SW480 (cell line): ENCODE measurements around the gene TRERF1.
A peak's percentile ranks its signal among the peaks of the same experiment; 100 is the strongest.
"Not testable (repeated sequence)": the region's sequence is repeated elsewhere in the genome, so short reads cannot be mapped to it uniquely, and the experiment has no call there.

Experiments
- DNase-seq: peaks from one replicate; pipeline ENCODE4 v3.0.0-alpha.2; 2016; ENCODE audit warnings: low spot score

The TRERF1 gene

GRCh38 chr6:42335896-42336295 lies 115.8 kb downstream of the TRERF1 start:
- DNase-seq: no peak

GRCh38 chr6:42334870-42335269 lies 116.9 kb downstream of the TRERF1 start:
- DNase-seq: no peak

GRCh38 chr6:42333612-42334011 lies 118.1 kb downstream of the TRERF1 start:
- no peak for DNase-seq

GRCh38 chr6:42332916-42333315 lies 118.8 kb downstream of the TRERF1 start:
- no peak for DNase-seq

- DNase-seq: no peak
Measured at GRCh38 chr6:42331019-42331418, 120.7 kb downstream of the TRERF1 start.

GRCh38 chr6:42326248-42326647 lies 125.5 kb downstream of the TRERF1 start:
- no peak for DNase-seq

GRCh38 chr6:42324656-42325324 lies 126.9 kb downstream of the TRERF1 start:
- DNase-seq: not testable (repeated sequence)

- DNase-seq: no peak
Measured at GRCh38 chr6:42322676-42323075, 129.1 kb downstream of the TRERF1 start.

GRCh38 chr6:42321976-42322375 lies 129.8 kb downstream of the TRERF1 start:
- no peak for DNase-seq

- DNase-seq: no peak
Measured at GRCh38 chr6:42320762-42321161, 131.0 kb downstream of the TRERF1 start.

- DNase-seq: no peak
Measured at GRCh38 chr6:42318480-42318879, 133.2 kb downstream of the TRERF1 start.

- DNase-seq: no peak
Measured at GRCh38 chr6:42316981-42317380, 134.7 kb downstream of the TRERF1 start.

GRCh38 chr6:42315991-42316970 lies 135.4 kb downstream of the TRERF1 start:
- DNase-seq: peak; percentile 86

- DNase-seq: no peak
Measured at GRCh38 chr6:42315259-42315990, 136.3 kb downstream of the TRERF1 start.

- DNase-seq: peak; percentile 70
Measured at GRCh38 chr6:42314571-42315258, 137.0 kb downstream of the TRERF1 start.

- no peak for DNase-seq
Measured at GRCh38 chr6:42313941-42314570, 137.7 kb downstream of the TRERF1 start.

GRCh38 chr6:42313038-42313437 lies 138.7 kb downstream of the TRERF1 start:
- no peak for DNase-seq

GRCh38 chr6:42307141-42307470 lies 144.6 kb downstream of the TRERF1 start:
- DNase-seq: no peak

- DNase-seq: no peak
Measured at GRCh38 chr6:42306439-42307140, 145.1 kb downstream of the TRERF1 start.

- DNase-seq: no peak
Measured at GRCh38 chr6:42304053-42304712, 147.5 kb downstream of the TRERF1 start.
